Lower leg skin (tissue), 4 donors: Measurements from ENCODE around the gene GRIK3. TPM values are rescaled to one million over a fixed set of nuclear protein-coding genes. Genes with fewer than 3 reads are reported as not detected.

Experiments
- DNase-seq, 2 donors: peaks; one replicate each; pipeline ENCODE4 v3.0.0-alpha.2; 2019; ENCODE audit warnings: low spot score in 2 of 2
- H3K4me3 ChIP-seq: fragments of 200-600 bp; sonication (generic); 2 replicates; pipeline ENCODE4 v1.5.1; 2017; ENCODE audit warnings: mild to moderate bottlenecking, low read depth; ENCODE audit not compliant: poor library complexity, severe bottlenecking
- POLR2A ChIP-seq, 2 donors: fragments of 450-650 bp; IDR thresholded peaks; one replicate each; pipeline ENCODE4 v1.6.1; 2016 to 2017; ENCODE audit warnings: antibody characterized with exemption in 2 of 2, mild to moderate bottlenecking in 1 of 2, moderate library complexity in 1 of 2
- WGBS, 2 donors: methylation state at CpG; one replicate each; pipeline ENCODE4 v1.1.5; 2018; 5-methylcytosine and 5-hydroxymethylcytosine counted together
- intact Hi-C: fragments of 100-400 bp; cut with DNase I; formaldehyde crosslinking; loops from one replicate; pipeline ENCODE4 v1.15.0; 2023; ENCODE audit warnings: low total_unique reads
- total RNA-seq, 4 donors: library from RNA; depleted of rRNA; stranded (reverse); fragments of >200 nt; gene quantifications; one replicate each; pipeline ENCODE4 v1.1.0, GENCODE V29; 2016
- TF ChIP-seq, protein P1 (sequence below), 3 donors: fragments of 450-650 bp; IDR thresholded peaks; one replicate each; pipeline ENCODE4 v1.5.1; 2016; ENCODE audit warnings: antibody characterized with exemption in 3 of 3, mild to moderate bottlenecking in 3 of 3, moderate library complexity in 2 of 3

Gene GRIK3
- total RNA-seq, 4 donors from 2014 or later = 0.04 to 0.36 (median 0.19) TPM

DNA sequence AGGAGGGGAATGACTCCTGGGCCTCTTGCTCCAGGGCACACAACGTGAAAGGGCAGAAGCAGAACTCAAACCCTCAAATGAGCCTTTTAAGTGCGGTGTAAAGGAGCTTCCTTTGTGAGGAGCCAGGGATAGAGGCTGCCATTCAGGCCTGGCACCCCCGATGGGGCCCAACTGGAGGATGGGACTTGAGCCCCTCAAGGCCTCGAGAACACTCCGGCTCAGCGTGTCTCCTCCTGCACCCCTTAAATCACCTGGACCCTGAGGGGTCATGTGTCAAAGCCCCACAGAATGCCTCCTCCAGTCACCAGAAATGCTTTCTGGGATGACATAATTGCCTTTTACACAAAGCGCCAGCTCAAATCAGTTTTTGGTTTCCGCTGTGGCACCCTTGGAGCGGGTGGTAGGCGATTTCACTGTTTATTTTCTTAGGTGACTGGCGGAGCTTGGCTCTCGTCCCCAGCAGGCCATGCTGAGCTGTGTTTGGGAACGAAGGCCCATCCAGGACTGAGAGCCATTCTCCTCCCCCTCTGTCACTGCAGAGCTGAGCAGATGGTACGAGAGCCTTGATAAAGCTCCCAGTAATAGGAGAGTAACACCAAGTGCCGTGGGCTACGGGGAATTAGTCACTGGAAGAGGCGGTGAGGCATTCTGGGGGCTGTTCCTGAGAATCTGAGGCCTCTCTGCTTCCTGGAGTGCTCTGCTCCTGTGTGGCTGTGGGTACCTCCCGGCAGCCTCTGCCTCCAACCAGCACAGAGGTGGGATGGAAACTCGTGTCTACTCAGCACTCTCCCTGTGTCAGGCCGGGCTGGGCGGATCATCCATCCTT, 163.0 kb downstream of the GRIK3 start:
- peak in 1 of 2 donors; percentile 52 for DNase-seq
- TF ChIP-seq, protein P1, sequence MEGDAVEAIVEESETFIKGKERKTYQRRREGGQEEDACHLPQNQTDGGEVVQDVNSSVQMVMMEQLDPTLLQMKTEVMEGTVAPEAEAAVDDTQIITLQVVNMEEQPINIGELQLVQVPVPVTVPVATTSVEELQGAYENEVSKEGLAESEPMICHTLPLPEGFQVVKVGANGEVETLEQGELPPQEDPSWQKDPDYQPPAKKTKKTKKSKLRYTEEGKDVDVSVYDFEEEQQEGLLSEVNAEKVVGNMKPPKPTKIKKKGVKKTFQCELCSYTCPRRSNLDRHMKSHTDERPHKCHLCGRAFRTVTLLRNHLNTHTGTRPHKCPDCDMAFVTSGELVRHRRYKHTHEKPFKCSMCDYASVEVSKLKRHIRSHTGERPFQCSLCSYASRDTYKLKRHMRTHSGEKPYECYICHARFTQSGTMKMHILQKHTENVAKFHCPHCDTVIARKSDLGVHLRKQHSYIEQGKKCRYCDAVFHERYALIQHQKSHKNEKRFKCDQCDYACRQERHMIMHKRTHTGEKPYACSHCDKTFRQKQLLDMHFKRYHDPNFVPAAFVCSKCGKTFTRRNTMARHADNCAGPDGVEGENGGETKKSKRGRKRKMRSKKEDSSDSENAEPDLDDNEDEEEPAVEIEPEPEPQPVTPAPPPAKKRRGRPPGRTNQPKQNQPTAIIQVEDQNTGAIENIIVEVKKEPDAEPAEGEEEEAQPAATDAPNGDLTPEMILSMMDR (IDR thresholded peaks at IDR 0.05) = no peak
- no peak for TF ChIP-seq POLR2A (IDR thresholded peaks at IDR 0.05)
- intact Hi-C loops = no loop called here
- WGBS, 2 donors = 41 to 44% methylated on average over 19 to 20 of the region's 21 CpGs
- H3K4me3 ChIP-seq = no peak overlapping the region

DNA sequence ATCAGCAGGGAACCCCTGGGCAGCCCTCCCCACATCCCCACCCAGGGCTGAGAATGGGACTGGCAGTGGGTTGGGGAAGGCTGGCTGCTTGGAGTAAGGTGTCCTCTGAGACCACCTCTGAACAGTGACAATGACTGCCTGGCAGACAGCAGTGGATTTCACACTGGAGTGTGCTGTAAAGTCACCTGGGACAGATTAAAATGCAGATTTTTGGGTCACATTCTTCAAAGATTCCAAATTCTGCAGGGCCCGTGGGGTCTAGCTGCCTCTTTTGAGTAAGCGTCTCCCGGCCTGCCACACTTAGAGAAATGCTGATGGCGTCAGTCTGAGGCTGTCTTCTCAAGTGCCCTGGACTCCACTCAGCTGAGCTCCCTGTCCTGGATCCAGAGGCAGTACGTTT, 164.5 kb downstream of the GRIK3 start:
- no peak for TF ChIP-seq POLR2A (IDR thresholded peaks at IDR 0.05)
- TF ChIP-seq, protein P1 (IDR thresholded peaks at IDR 0.05) = no peak
- intact Hi-C loops = no loop called here
- no peak for DNase-seq
- 63 to 71% methylated on average over 2 to 5 of the region's 5 CpGs for WGBS, 2 donors
- no peak overlapping the region for H3K4me3 ChIP-seq

DNA sequence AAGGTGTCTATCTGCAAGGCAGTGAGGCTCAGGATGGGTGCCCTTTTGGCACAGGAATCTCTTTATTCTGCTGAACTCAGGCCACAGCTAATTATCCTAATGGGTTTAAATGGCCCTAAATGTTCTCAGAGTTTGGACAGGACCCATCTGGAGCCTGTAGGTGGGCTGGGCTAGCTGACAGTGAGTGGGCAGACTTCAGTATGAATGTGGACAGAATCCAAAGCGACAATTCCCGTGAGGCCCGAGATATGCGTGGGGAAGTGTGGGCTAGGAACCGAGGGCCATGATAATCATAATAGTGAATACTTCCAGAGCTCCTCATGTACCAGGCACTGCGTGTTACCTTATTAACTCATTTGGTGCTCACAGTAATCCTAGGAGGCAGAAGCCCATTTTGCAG, 165.3 kb downstream of the GRIK3 start:
- intact Hi-C loops = no loop called here
- no peak overlapping the region for H3K4me3 ChIP-seq
- WGBS, 2 donors = 62 to 81% methylated on average over 6 of the region's 6 CpGs
- TF ChIP-seq POLR2A (IDR thresholded peaks at IDR 0.05) = no peak
- TF ChIP-seq, protein P1 (IDR thresholded peaks at IDR 0.05) = no peak
- no peak for DNase-seq

DNA sequence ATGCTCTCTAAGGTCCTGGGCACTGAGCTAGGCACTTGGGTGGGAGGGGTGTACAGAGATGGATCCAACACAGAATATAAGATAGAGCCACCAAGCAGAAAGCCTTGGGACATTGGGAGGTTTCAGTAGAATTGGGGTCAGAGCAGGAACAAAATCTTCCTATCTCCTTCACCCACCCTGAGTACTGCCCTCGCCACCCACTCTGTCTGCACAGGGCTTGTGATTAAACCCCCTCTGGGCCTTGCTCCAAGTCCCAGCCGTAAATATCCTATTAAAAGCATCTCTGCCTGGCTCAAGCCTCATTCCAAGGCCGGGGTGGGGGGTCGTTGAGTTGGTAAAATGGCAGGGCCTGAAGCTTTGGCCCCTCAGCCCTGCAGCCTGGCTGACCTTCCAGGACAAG, 166.7 kb downstream of the GRIK3 start:
- no peak for DNase-seq
- intact Hi-C loops = no loop called here
- H3K4me3 ChIP-seq = no peak overlapping the region
- WGBS, 2 donors = 66 to 69% methylated on average over 4 of the region's 4 CpGs
- TF ChIP-seq, protein P1 (IDR thresholded peaks at IDR 0.05) = no peak
- TF ChIP-seq POLR2A (IDR thresholded peaks at IDR 0.05) = no peak

DNA sequence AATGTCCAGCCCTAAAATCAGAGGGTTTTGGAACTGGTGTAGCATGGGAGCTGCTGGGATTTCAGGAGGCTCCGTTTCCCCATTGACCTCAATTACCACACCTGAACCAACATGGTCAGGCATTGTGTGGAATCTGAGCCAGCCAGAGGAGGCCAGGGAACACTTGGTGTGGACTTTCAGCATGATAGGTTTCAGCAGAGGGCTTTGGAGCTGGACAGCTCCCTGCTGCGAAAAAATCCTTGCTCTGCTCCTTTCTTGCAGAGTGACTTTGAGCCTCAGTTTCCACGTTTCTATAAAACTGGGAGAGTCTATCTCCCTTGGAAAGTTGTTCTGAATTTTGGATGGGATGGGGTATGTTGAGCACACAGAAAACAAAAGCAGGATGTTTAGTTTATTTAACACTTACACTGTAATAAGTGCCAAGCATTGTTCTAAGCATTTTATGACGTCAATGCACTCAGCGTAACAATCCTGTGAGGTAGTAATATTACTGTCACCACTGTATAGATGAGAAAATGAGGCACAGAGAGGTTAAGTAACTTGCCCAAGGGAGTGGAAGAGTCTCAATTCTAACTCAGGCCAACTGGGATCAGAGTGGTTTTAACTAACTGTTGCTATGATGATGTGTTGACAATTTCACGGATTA, 168.0 kb downstream of the GRIK3 start:
- TF ChIP-seq, protein P1 (IDR thresholded peaks at IDR 0.05) = no peak
- no peak for TF ChIP-seq POLR2A (IDR thresholded peaks at IDR 0.05)
- intact Hi-C loops = no loop called here
- no peak for DNase-seq
- 63 to 64% methylated on average over 6 of the region's 6 CpGs for WGBS, 2 donors
- H3K4me3 ChIP-seq = no peak overlapping the region
